Epithelial cell of prostate (primary cell): Measurements from ENCODE around the gene IGFBP1.
A peak's percentile ranks its signal among the peaks of the same experiment; 100 is the strongest.

Experiments used
- DNase-seq: peaks from one replicate; pipeline ENCODE4 v3.0.0-alpha.2; 2011; ENCODE audit warnings: low read depth, low spot score
- H3K27ac ChIP-seq: fragments of 450-650 bp; 2 replicates; pipeline ENCODE4 v1.5.1; 2017; ENCODE audit warnings: mild to moderate bottlenecking

IGFBP1 gene

DNA sequence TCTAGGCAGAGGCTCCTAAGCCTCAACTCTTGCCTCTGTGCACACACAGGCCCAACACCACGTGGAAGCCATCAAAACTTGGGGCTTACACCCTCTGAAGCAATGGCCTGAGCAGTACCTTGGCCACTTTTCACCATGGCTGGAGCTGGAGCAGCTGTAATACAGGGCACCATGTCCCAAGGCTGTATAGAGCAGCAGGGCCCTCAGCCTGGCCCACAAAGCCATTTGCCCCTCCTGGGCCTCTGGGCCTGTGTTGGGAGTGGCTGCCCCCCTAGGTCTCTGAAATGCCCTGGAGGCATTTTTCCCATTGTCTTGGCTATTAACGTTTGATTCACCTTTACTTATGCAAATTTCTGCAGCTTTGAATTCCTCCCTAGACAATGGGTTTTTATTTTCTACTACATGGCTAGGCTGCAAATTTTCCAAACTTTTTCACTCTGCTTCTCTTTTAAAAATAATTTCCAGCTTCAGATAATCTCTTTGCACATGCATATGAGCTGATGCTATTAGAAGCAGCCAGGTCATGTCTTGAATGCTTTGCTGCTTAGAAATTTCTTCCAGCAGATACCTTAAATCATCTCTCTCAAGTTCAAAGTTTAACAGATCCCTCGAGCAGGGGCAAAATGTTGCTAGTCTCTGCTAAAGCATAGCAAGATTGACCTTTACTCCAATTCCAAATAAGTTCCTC, 9.7 kb upstream of the IGFBP1 start:
- H3K27ac ChIP-seq: no peak overlapping the region
- DNase-seq: no peak

DNA sequence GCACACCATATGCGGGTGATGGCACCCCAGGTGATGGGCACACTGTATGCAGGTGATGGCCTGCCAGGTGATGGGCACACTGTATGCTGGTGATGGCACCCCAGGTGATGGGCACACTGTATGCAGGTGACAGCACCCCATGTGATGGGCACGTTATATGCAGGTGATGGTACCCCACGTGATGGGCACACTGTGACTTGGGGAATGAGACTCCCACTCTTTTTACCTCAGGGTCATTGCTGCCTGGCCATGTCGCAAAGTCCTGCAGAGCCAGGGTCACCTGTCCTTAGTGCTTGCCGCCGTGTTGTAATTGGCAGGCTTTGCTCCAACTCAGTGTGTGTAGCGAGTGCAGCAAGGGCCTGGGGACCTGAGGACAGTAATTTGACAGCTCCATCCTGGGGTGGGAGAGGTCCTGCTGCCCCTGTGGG, 7.8 kb upstream of the IGFBP1 start:
- DNase-seq: no peak
- H3K27ac ChIP-seq: no peak overlapping the region

DNA sequence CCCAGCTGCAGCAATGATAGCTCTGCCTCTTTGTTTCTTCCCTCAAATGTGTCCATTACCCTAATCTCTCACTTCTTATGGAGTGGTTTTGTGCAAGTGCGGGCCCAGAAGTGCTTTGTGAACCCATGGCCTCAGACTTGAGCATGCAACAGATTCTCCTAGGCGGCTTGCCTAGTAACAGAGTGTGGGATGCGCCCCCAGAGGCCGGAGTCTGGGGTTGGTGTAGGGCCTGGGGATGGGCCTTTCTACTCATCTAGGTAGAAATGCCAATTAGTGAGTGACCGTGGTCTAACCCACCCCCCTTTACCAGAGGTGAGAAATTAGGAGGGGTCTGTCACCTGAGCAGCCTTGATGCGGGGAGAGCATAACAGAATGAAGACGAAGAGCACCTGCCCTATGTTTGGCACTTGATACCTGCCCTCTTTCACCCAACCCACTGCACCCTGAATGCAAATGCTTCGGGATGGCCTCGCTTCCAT, 7.0 kb upstream of the IGFBP1 start:
- peak overlapping the region; percentile 43 for H3K27ac ChIP-seq
- DNase-seq: no peak

DNA sequence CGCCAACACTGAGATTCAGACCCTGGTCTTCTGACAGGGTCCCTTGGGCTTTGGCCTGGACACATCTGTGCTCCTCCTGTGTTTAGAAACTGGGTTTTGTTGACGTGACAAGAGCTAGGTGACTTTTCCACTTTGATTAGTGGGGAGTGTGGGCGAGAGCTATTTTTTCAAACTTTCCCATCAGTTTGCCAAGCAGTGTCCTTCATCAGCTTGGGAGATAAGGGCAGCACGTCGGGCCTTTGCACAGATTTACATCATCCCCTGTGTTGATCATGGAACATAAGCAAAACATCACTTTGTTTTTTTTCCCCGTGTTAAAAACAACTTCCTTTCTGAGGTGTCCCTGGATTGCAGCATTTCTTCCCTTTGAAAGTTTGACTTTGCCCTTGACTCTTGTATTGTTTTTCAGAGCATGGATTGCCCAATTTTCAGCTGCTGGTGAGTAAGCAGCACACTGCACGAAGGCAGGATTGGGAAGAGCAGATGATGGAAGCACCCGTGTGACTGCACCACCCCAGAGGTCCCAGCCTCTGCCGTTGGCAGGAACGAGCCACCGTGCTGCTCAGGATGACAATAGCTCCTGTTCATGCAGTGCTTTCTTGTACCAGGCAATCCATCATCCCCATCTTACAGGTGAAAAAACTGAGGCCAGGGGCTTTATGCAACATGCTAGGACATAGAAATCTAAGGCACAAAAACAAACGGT, 6.4 kb upstream of the IGFBP1 start:
- DNase-seq: no peak
- peak overlapping the region; percentile 43 for H3K27ac ChIP-seq

DNA sequence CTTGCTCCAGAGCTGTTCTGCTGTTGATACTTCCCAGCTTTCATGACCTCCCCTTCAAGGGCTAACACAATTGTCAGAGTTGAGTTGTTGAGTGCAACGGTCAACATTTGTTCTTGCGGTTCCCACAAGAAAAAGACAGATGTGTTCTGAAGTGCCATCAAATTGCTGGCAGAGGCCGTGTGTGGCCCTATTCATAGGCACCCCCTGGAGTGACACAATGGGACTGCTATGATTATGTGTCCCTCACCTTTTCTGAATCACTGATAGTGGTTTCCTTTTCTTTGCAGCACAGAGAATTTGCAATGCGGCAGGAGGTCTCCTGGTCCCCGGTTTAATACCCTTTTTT, 5.8 kb upstream of the IGFBP1 start:
- no peak for DNase-seq
- H3K27ac ChIP-seq: no peak overlapping the region

DNA sequence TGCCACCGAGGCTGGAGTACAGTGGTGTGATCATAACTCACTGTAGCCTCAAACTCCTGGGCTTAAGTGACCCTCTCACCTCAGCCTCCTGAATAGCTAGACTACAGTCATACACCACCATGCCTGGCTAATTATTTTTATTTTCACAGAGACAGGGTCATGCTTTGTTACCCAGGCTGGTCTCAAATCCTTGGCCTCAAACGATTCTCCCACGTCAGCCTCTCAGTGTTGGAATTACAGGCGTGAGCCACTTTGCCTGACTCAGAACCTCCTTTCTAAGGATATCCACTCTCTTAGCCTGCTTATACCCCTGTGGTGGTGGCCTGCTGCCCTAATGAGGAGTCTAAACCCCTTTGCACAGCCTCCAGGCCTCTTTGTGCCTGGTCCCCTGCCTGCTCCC, 4.2 kb upstream of the IGFBP1 start:
- no peak overlapping the region for H3K27ac ChIP-seq
- DNase-seq: no peak

DNA sequence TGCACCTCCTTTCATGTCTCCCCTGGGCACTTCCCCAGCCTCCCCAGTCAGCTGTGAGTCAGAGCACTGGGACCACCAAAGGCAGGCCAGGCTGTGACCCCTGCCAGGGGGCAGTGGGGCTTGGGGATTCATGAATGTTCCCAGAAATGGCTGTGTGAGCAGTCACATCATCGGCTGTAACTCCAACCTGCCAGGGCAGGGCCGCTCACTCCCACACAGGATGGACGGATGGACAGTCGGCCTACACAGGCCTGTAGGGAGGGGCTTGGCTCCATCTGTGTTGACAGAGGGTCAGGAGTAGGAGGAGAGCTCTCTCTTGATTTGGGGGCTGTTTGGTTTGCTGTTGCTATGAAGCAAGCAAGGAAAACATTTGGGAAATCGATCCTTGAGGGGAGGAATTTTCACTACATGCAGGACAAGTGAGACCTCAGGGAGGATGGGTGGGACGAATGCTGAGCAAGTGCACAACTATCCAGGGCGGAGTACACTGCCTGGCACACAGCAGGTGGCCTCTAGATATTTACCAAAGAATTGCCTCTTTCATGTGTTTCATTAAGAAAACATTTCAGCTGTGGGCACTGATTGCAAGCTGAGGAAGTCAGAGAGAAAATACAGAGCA, 2.9 kb upstream of the IGFBP1 start:
- H3K27ac ChIP-seq: peak overlapping the region; percentile 9
- DNase-seq: no peak

DNA sequence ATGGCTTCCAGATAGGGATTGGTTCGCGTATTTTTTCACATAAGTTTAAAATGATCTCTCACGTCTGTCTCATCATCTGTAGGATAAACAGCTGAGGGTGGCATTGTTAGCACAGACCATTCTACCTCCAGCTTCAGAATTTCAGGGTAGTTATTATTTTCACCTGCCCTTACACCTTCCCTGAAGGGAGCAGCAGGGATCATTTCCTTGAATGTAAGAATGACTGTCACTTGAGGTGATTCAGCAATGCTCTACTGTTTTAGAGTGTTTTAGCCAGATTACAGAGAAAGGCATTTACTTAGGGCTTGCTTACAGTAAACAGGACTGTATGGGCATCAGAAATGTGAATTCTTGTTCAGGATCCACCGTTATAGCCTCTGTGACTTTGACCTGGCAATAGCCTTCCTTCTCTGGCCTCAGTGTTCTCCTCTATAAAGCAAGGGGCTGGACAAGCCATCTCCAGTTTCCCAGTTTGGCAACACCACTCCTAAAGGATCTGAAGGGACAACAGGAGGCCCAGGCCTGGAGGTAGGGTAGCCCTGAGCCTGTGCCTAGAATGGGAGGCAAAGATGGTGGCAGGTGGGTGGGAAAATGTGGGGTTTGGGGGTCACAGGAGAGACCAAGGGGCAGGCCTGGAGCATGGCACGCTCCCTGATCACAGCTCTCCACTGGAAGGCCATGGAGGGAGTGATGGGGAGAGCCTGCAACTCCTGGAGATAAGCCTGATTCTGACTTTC, 1.2 kb upstream of the IGFBP1 start:
- no peak for DNase-seq
- H3K27ac ChIP-seq: no peak overlapping the region

DNA sequence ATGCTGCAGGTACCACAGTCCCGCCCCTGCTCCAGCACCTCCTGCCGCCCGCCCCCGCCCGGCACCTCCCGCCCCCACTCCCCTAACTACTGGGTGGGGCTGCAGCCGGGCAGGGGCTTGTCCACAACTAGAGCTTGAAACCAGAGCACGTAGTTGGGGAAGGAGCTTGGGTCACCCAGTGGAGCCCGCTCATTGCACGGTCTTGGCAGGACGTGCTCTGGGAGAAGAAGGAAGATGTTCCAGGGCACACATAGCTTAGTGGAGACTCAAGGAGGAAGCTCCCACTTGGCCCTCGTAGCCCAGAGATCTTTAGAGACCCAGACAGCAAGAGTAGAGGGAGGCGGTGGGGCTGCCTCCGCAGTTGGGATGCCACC, 692 bp downstream of the IGFBP1 start:
- no peak overlapping the region for H3K27ac ChIP-seq
- no peak for DNase-seq

DNA sequence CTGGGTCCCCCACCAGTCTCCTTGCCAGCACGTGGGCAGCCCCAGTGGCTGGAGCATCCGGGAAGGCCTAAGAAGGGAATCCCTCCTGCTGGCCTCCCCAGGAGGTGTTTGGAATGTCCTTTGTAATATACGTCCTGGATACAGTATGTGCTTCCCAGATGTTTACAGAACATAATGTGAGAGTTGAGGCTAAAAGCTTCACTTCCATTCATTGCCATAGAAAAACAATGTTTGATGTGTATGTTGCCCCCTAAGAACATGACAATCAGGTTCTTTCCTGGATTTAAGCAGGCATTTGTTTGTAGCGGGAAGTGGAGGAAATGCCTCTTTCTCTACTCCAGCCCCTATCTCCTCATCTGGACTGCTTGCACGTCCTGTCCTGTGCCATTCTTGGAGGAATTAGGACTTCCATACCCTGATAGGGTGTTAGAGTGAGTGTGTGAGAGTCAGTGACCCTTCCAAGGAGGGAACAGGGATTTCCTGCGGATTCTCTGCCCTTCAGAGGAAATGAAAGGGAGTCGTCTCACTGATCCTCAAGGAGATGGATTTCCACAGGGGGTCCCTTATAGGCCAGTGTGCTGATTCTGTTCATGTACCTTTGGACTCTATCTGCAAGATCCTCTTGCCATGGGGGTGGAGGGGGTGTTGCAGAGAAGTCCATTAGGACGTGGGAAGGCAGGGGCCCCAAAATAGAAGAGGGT, 1.2 kb downstream of the IGFBP1 start:
- no peak for DNase-seq
- no peak overlapping the region for H3K27ac ChIP-seq

DNA sequence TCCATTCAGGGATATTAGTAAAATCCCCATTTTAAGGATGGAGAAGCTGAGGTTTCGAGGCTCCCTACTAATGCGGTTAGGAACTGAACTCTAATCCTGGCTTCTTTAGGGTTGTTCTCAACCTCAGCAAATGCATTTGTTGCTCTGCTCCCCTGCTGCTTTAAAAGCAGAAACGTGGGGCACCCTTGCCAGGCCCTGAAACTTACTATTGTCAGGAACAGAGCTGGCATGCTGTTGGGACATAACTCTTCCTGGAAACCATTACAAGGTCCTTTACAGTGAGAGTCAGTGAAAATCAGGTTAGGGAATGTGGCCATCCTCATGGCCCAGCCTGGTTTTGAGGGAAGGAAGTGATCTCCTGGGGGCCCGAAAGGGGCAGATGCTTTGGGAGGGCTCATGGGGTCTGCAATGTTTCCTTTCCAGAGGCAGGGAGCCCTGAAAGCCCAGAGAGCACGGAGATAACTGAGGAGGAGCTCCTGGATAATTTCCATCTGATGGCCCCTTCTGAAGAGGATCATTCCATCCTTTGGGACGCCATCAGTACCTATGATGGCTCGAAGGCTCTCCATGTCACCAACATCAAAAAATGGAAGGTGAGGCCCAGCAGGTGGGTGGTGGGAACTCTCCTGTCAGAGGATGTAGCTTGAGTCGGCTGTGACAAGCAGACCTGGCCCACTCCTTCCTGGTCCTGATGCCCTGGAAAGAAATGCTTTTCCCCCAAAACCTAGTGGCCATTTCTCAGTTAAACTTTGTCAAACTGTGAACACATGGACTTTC, 2.0 kb downstream of the IGFBP1 start:
- DNase-seq: no peak
- no peak overlapping the region for H3K27ac ChIP-seq

DNA sequence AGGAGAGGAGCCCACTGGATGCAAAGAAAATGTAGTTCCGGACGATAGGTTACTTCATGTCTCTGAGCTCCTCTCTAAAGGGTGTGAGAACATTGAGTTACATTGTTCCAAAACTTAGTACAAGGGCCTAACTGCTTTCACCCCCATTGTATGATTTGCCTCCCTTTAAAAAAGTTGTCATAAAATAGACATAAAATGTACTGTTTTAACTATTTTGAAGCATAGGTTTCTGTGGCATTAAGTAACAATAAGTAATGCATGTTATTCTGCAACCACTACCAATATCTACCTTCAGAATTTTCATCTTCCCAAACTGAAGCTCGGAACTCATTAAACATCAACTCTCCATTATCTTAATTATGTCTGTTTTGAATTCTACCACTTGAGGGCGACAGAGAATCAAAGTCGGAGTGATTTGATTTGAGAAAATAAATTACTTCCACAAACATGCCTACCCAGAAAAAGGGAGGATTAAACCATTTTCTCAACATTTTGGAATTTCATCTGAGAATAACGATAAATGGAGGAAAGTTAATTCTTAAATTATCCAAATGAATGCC, 2.7 kb downstream of the IGFBP1 start:
- no peak overlapping the region for H3K27ac ChIP-seq

DNA sequence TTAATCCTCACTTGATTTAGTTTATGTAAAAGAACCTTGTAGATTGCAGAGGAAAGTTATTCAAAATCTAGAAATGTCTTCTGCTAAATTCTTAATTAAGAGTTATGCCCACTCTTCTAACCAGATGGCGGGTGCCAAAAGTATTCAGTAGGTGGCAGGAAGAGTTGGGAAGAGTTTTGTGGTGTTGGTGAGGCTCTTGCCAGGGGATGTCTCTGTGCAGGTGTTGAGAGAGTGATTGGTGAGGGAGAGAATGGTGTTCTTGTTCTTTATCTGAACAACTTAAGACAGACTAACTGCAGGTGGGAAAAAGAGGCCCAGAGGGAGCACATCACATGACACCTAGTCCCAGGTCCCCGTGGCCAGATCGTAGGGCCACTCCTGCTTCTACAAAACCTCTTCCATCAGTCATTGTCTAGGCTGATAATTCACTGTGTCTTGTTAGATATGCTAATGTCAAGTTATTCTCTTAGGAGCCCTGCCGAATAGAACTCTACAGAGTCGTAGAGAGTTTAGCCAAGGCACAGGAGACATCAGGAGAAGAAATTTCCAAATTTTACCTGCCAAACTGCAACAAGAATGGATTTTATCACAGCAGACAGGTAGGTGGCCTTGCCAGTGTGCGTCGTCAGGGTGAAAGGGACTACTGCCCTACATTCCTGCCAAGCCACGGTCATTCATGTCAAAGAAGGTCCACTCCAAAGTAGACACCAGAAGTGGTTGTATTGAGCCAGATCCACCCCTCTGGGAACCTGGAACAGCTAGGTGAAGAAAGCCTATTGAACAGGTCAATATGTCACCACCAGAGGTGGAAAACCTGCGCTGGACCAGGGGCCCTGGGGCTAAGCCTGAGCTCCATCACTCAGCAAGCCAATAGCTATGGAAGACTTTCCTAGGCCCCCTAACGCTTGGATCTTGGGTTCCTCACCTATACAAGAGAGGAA, 3.4 kb downstream of the IGFBP1 start:
- H3K27ac ChIP-seq: no peak overlapping the region
- no peak for DNase-seq

More for the DNA sequence above, 2.7 kb downstream of the IGFBP1 start:
- DNase-seq: no peak

DNA sequence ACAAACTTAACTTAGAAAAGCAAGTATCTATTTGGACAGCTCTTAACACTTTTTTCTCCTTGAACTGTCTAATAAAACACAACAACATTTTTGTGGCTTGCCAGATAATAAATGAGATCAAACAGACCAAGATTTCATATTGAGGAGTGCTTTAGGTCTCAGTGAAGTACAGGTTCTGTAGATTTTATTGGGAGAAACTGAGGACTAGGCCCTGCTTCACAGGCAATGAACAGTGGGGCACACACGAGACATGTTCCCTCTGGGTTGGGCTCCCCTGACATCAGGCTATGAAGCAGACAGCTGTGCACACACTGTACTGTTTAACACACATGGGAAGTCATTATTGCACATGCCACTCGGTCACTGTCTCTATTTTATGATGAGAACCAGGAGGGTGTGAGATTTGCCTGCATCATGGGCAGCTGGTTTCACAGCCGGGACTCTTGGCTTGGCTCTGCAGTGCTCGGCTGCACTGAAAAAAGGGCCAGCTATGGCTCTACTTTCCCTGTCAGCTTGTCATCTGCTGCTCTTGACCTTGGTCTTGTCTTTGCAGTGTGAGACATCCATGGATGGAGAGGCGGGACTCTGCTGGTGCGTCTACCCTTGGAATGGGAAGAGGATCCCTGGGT, 4.2 kb downstream of the IGFBP1 start:
- no peak for DNase-seq
- H3K27ac ChIP-seq: no peak overlapping the region

DNA sequence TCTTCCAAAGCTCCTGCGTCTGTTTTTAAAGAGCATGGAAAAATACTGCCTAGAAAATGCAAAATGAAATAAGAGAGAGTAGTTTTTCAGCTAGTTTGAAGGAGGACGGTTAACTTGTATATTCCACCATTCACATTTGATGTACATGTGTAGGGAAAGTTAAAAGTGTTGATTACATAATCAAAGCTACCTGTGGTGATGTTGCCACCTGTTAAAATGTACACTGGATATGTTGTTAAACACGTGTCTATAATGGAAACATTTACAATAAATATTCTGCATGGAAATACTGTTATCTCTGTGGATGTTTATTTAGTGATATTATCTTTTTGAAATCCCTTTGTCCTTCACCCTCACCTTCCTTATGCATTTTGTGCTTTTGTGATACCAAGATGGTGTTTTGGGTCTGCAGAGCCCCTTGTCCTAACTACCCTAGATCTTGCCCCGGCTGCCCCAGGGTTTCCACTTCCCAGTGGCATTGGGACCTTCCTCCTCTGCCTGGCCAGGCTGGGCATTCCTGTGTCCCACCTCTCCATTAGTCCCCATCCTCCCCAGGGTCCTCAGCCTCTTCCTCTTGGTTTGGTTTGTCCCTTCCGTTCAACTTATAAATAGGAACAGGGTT, 5.2 kb downstream of the IGFBP1 start:
- H3K27ac ChIP-seq: no peak overlapping the region
- no peak for DNase-seq

DNA sequence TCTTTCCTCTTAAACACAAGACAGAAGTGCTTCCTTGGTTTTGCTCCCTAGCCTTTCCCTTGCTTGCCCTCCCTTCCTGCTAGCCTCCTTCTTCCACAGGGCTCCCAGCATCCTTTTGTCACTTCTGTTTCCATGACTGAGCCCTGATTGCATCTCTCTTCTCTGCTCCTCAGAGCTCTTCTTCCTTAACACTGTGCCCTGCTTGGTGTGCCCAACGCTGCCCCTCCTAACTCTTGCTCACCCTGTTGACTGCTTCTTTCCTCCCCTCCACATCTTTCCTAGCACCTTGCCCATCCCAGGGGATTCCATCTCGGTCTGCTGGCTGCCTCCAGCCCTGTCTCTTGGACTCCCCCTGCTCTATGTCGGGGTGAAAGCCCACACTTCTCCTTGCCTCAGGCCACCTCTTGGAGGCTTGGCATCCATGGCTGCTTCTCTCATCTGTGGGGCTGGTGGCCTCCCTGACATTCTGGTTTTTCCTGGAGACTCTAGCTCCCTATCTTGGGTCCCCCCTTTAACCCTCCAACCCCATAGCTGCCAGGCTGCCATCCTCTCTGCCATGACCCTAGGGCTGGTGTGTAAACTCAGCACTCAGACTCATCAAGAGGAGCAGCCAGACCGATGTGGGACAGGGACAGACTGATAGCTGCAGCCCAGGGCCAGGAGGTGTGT, 5.8 kb downstream of the IGFBP1 start:
- DNase-seq: no peak
- H3K27ac ChIP-seq: no peak overlapping the region

DNA sequence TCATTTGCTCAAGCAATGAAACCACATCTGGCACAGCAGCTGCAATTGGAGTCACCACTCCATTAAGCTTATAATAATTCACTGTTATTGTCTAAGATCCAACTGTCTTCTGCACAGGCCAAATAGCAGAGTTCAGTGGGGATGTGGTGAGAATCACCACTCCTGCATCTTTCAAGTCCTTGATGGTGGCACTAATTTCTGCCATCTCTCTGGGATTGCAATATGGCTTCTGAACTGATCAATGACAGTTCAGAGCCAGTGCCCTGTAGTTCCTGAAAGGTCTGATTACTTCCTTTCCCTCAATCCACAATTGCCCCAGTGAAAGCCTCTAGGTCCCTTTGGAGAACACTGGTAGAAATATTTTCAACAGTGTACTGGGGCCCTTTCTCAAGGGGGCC, 6.4 kb downstream of the IGFBP1 start:
- no peak overlapping the region for H3K27ac ChIP-seq
- no peak for DNase-seq
